ENCODE results near the gene SYT17.

- TF ChIP-seq YY1 (IDR thresholded peaks at IDR 0.05; ENCODE audit: insufficient read depth, insufficient read length) (no peak), ZNF274 (IDR thresholded peaks at IDR 0.05; ENCODE audit: low read depth, low read length) (no peak)
Observed at GRCh38 chr16:19241512-19241911, 73.5 kb downstream of the SYT17 start.
